HG02763 (cell line): ENCODE data around the gene TSNAX.
A peak's percentile ranks its signal among the peaks of the same experiment; 100 is the strongest.

ENCODE experiments used
- ATAC-seq: cut with Tn5 transposase; IDR thresholded peaks from one replicate; pipeline ENCODE4 v1.9.1; 2021; ENCODE audit warnings: mild to moderate bottlenecking, moderate library complexity; ENCODE audit not compliant: unreplicated experiment

Gene TSNAX

DNA sequence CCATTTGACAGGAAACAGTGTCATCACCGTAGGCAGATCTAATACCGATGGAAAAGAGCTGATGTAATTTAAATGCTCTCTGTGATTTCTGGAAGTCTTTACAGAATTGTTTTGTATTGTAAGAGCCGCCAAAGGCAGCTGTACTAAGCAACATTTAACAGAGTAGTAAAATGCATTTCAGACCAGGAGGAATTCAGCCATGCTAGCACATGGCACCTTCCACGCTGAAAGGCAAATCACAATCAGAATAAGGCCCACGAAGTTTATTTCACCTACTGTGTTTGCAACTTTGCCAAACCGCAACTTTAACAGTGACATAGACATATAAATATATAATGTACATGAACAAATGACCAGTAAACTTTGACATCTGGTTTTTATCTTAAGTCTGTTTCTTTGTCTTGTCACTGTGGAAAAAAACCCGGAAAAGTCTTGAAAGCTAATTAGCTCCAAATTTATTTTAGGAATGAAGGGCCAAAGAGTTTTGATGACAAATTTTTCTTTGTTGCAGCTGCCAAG is 72.0 kb downstream of the TSNAX start:
- no peak for ATAC-seq

- no peak for ATAC-seq
Observed at GRCh38 chr1:231601824-231602672, 73.6 kb downstream of the TSNAX start.

DNA sequence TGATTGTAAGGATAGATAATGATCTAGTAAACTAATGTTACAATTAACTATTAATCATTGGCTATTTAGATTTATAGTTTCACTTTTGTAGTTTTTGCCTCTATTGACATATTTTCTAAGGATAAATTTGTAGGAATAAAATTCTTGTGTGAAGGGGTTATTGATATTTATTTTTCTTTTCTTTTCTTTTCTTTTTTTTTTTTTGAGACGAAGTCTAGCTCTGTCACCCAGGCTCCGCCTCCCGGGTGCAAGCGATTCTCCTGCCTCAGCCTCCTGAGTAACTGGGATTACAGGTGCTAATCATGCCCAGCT is 74.2 kb downstream of the TSNAX start:
- no peak for ATAC-seq

GRCh38 chr1:231603598-231604275 is 75.3 kb downstream of the TSNAX start:
- peak; percentile 48 for ATAC-seq

DNA sequence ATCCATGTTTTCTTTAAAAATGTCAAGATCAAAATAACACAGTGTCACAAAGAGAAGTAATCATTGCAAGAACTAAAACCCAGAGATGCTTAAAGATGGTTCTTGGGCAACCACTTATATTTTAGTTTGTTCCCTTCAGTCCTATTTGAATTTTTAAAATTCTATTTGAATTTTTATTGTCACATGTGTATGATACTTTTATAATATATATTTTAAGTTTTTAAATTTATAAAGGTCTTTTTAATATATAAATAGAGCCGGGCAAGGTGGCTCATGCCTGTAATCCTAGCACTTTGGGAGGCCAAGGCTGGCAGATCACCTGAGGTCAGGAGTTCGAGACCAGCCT is 75.8 kb downstream of the TSNAX start:
- ATAC-seq: no peak

DNA sequence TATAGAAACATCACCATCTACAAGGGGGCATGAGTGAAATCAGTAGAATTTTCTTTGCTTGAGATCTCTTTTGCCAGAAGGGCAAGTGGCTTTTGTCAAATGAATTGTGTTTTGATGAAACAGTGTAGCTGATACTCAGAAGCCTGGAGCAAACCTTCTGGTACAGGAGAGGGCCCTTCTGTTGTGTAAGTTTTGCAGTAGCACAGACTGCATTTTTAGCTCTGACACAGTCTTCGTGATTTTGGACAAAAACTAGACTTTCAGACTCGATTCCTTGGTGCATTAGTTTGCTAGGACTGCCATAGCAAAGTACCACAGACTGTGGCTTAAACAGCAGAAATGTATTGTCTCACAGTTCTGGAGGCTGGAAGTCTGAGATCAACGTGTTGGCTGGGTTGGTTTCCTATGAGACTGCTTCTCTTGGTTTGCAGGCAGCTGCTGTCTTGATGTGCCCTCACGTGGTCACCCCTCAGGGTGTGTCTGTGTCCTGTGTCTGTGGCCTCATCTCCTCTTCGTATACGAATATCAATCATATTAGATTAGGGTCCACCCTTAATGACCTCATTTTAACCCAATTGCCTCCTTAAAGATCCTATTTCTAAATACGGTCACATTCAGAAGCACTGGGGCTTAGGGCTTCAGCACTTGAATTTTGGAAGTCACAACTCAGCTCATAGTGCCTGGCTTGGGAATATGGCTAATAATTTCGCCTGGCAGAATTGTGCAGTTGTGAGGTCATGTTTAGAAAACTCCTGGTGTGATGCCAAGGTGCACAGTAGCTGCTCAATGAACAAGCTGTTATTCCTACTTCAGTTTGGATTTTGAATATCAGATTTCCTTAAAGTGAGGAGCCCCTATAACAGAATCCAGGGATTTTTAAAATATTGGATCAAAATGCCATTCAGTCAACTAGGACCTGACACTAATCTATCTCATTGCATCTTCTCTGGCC is 77.0 kb downstream of the TSNAX start:
- no peak for ATAC-seq

- no peak for ATAC-seq
Observed at GRCh38 chr1:231606712-231607111, 78.2 kb downstream of the TSNAX start.

- no peak for ATAC-seq
Observed at GRCh38 chr1:231610388-231610787, 81.9 kb downstream of the TSNAX start.

DNA sequence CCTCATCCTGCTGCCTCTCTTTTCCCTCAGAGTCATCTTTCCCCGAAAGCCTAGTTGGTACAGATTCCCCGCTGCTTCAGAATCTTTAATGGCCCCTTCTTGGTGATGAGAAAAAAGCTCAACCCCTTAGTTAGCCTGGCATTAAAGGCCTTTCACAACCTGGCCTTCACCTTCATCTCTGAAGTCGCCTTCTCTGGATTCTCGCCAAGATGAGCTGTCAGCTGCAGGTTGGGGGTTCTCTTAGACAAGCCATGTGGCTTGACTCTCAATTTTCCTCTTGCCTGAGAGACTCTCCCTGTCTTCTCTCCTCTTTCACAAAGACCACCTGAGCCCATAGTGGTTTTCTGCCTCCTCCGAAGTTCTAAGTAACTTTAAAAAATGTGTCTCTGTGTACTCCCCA is 82.6 kb downstream of the TSNAX start:
- no peak for ATAC-seq

DNA sequence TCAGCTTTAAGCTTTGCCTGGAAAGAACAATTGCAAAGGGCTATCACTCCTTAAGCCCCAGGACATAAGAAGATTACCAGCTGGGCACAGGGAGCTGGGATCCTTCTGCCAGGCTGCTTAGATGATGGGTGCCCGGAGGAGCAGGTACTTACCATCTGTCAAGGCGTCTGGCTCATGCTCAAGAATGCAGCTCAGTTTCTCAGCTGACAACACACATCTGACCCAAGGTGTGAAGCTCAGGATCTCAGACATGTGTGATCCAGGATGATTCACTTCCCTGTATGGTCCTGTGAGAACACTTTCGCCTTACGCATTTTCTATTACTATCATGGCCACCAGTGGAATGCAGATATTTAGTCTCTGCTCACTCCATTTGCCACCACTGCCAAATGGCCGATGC is 83.4 kb downstream of the TSNAX start:
- no peak for ATAC-seq

DNA sequence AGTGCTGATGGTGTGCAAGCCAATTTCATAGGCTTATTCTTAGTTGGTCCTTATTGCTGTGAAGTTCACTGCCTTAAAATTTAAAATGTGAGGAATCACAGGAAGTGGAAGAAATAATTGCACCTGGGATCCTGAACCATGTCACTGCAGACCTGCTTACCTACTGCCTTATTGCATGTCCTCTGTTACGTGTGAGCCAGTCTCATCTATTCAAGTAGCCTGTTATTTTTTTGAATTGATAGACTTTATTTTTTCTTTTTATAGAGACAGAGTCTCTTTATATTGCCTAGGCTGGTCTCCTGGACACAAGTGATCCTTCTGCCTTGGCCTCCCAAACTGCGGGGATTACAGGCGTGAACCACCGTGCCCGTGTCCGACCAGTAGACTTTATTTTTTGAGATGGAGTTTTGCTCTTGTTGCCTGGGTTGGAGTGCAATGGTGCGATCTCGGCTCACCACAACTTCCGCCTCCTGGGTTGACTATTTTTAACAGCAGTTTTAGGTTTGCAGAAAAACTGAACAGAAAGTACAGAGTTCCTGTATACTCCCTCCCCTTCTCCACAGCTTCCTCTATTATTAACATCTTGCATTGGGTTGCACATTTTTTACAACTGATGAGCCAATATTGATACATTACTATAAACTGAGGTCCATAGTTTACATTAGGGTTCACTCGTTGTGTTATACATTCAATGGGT is 84.1 kb downstream of the TSNAX start:
- ATAC-seq: peak; percentile 97

GRCh38 chr1:231613419-231614349 is 85.2 kb downstream of the TSNAX start:
- ATAC-seq: no peak
